IPS-NIHi11 (cell line): ENCODE data around the gene PNMT.

ENCODE experiments used
- DNase-seq: peaks from one replicate; pipeline ENCODE4 v3.0.0; 2012; ENCODE audit warnings: mixed read lengths, low spot score

The PNMT gene, protein sequence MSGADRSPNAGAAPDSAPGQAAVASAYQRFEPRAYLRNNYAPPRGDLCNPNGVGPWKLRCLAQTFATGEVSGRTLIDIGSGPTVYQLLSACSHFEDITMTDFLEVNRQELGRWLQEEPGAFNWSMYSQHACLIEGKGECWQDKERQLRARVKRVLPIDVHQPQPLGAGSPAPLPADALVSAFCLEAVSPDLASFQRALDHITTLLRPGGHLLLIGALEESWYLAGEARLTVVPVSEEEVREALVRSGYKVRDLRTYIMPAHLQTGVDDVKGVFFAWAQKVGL

DNA sequence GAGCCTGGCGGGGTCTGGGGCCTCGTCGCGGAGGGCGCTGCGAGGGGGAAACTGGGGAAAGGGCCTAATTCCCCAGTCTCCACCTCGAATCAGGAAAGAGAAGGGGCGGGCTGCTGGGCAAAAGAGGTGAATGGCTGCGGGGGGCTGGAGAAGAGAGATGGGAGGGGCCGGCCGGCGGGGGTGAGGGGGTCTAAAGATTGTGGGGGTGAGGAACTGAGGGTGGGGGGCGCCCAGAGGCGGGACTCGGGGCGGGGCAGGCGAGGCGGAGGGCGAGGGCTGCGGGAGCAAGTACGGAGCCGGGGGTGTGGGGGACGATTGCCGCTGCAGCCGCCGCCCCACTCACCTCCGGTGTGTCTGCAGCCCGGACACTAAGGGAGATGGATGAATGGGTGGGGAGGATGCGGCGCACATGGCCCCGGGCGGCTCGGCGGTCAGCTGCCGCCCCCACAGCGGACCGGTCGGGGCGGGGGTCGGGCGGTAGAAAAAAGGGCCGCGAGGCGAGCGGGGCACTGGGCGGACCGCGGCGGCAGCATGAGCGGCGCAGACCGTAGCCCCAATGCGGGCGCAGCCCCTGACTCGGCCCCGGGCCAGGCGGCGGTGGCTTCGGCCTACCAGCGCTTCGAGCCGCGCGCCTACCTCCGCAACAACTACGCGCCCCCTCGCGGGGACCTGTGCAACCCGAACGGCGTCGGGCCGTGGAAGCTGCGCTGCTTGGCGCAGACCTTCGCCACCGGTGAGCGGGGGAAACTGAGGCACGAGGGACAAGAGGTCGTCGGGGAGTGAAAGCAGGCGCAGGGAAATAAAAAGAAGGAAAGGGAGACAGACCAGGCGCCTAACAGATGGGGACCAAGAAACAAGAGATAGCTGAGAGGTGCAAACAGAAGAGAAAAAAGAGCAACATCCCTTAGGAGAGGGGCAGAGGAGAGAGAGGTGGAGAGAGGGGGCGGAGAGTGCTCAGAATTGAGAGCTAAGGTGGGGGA is at the start of gene PNMT:
PNMT (plus strand) TSS at position 509 of the 980 bp plus-strand sequence; CDS start at position 532, 23 bp downstream.
- peak; percentile 85 for DNase-seq

GRCh38 chr17:39618956-39619785 is 49.1 kb upstream of the PNMT start:
- DNase-seq: no peak

GRCh38 chr17:39619786-39620101 is 48.5 kb upstream of the PNMT start:
- no peak for DNase-seq

DNA sequence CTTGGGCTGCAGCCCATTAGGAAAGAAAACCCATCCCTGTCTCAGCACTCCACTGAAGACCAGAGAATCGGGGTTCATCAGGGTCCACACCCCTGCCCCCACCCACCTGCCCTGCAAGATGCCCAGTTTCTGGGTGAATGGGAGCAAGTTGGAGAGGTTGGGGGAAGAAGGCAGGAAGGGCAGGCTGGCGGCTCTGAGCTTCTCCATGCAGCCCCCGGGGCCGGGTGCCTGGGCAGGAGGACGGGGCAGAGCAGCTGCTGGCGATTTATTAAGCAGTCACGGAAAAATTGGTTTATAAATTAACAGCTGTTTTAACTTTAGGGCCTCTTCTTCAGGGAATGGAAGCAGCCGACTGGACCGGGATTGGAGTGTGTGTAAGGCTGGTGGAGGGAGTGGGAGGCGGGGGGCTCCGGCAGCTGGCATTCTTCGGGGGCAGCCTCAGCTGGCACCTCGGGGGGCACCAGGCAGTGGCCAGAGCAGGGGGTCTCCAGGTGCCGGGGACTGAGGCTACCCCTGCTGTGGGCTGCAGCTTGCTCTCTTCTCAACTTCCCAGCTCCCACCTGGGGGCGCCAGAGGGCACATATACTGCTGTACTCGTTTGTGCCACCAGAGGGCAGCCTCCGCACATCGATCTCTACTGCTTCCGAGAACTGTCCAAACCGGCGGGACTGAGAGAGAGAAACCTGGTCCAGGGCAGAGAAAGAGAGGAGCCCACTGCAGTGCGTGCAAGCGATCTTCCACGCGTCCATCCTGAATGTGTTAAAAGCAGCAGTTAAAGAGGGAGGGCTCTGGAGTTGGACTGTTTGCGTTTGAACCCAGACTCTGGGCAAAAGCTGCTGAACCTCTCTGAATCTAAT is 46.5 kb upstream of the PNMT start:
- peak; percentile 87 for DNase-seq

DNA sequence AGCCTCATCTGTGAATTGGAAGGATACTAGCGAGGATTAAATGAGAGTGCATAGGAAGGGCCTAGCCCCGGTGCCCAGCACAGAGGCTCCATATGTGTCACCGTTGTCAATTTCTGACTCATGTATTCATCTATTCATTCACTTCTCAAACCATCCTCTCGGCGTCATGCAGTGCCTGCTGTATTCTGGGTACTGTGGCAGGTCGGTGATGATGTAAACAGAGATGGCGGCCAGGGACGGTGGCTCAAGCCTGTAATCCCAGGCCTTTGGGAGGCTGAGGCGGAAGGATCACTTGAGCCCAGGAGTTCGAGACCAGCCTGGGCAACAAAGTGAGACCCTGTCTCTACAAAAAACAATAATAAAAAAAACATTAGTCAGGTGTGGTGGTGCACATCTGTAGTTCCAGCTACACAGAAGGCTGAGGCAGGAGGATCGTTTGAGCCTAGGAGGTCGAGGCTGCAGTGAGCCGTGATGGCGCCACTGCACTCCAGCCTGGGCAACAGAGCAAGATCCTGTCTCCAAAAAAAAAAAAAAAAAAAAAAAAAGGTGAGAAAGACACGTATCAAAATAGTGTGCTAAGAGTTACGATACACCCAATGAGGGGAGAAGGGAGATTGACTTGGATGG is 45.8 kb upstream of the PNMT start:
- no peak for DNase-seq

- peak; percentile 75 for DNase-seq
These were observed 44.8 kb upstream of the PNMT start for GRCh38 chr17:39623356-39623950.

- no peak for DNase-seq
These were observed 43.9 kb upstream of the PNMT start for GRCh38 chr17:39624313-39624712.

GRCh38 chr17:39625198-39625785 is 43.0 kb upstream of the PNMT start:
- no peak for DNase-seq

GRCh38 chr17:39626171-39627046 is 41.8 kb upstream of the PNMT start, which contains the start of gene PPP1R1B:
TSS of gene PPP1R1B (plus strand) at chr17:39626952. CDS start at chr17:39627393, 441 bp downstream.
- peak; percentile 51 for DNase-seq

GRCh38 chr17:39627047-39627711 is 41.1 kb upstream of the PNMT start:
- DNase-seq: no peak

- DNase-seq: no peak
These were observed 40.3 kb upstream of the PNMT start for GRCh38 chr17:39627712-39628516.

DNA sequence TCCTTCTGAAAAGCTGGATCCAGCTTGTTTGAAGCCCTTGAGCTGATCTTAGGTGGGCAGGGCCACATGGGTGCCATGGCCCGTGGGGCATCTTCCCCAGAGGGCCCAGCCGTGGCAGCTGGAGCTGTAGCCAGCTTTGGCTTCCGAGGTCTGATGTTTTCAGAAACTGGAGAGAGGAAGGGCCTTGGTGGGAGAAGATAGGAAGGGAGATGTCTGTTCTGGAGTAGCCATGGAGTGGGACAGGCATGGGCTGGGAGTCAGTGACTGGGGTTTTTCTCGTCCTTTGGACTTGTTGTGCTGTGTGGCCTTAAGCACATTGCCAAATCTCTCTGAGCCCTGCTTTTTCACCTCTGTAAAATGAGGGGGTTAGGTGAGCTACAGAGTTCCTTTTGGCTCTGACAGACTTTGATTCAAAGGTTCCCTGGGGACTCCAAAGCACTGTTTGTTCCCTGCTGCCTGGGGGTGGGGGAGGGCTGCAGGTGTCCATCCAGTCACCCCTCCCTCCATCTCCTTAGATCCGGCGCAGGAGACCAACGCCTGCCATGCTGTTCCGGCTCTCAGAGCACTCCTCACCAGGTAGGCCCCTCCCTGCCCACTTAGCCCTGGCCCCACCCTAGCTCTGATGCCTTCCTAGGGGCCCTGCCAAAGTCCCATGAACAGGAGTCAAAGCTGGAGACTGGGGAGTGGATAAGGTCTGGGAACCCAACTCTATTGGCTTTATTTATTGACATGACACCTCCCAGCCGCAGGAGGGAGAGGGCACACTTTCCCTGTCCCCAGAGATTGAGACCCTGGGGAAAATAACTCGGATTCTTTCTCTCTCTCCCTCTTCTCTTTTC is 39.4 kb upstream of the PNMT start:
- DNase-seq: no peak

GRCh38 chr17:39629494-39629880 is 38.8 kb upstream of the PNMT start:
- no peak for DNase-seq

GRCh38 chr17:39629898-39630297 is 38.4 kb upstream of the PNMT start:
- no peak for DNase-seq

GRCh38 chr17:39631403-39631802 is 36.9 kb upstream of the PNMT start:
- peak; percentile 53 for DNase-seq

- DNase-seq: no peak
These were observed 35.9 kb upstream of the PNMT start for GRCh38 chr17:39632153-39632941.
